Body of pancreas (tissue), 4 donors: ENCODE results near the gene PPP6C. TPM values are rescaled to one million over a fixed set of nuclear protein-coding genes. Genes with fewer than 3 reads are reported as not detected.
"Not testable (repeated sequence)": the region's sequence is repeated elsewhere in the genome, so short reads cannot be mapped to it uniquely, and the experiment has no call there.

Experiments used
- ATAC-seq: fragments of 150-250 bp; one replicate; pipeline ENCODE4 v1.9.1; 2016
- DNase-seq, 4 donors: peaks; one replicate each; pipeline ENCODE4 v3.0.0-alpha.2; 2019
- H3K27ac ChIP-seq, 4 donors: fragments of 200-600 bp; sonication (generic); 1 replicate in 3 of 4; 2 replicates in 1 of 4; pipeline versions ENCODE4 v1.5.1 to v1.6.1; 2016 to 2019; ENCODE audit warnings: mild to moderate bottlenecking in 1 of 4, mixed read lengths in 1 of 4, moderate library complexity in 1 of 4
- H3K27me3 ChIP-seq, 2 donors: fragments of 200-600 bp; sonication (generic); one replicate each; pipeline ENCODE4 v1.6.0; 2016; ENCODE audit warnings: mild to moderate bottlenecking in 1 of 2
- H3K36me3 ChIP-seq, 2 donors: fragments of 200-600 bp; sonication (generic); replicated peaks in 1 of 2; 2 replicates each; pipeline ENCODE4 v1.5.1; 2016; ENCODE audit warnings: low read depth in 2 of 2; ENCODE audit not compliant: insufficient read depth in 1 of 2
- H3K4me1 ChIP-seq: fragments of 200-600 bp; sonication (generic); one replicate; pipeline ENCODE4 v1.6.0; 2016
- H3K4me3 ChIP-seq, 2 donors: fragments of 200-600 bp; sonication (generic); 1 replicate in 1 of 2; 2 replicates in 1 of 2; pipeline ENCODE4 v1.5.1; 2016 to 2019
- H3K9me3 ChIP-seq, 3 donors: fragments of 200-600 bp; sonication (generic); 1 replicate in 2 of 3; 2 replicates in 1 of 3; pipeline ENCODE4 v1.5.1; 2016
- POLR2A ChIP-seq, 3 donors: fragments of 450-650 bp; IDR thresholded peaks; one replicate each; pipeline ENCODE4 v1.6.1; 2016; ENCODE audit warnings: antibody characterized with exemption in 3 of 3, mild to moderate bottlenecking in 2 of 3
- WGBS, 2 donors: methylation state at CpG; one replicate each; pipeline ENCODE4 v1.1.5; 2017; 5-methylcytosine and 5-hydroxymethylcytosine counted together
- intact Hi-C: fragments of 100-400 bp; cut with DNase I; formaldehyde crosslinking; loops from one replicate; pipeline ENCODE4 v1.15.1; 2023
- total RNA-seq, 2 donors: library from RNA; depleted of rRNA; stranded (reverse); fragments of >200 nt; gene quantifications; one replicate each; pipeline ENCODE4 v1.1.0, GENCODE V29; 2016
- TF ChIP-seq, protein P1 (sequence below), 7 experiments: fragments of 450-650 bp in 4 of 7; fragments of 200-600 bp in 3 of 7; sonication (generic) in 3 of 7; IDR thresholded peaks; one replicate each; pipeline ENCODE4 v1.5.1; 2016 to 2019; ENCODE audit warnings: antibody characterized with exemption in 7 of 7

The PPP6C gene
- total RNA-seq, 2 donors from 2014 or later = 13.8 to 19.5 TPM

DNA sequence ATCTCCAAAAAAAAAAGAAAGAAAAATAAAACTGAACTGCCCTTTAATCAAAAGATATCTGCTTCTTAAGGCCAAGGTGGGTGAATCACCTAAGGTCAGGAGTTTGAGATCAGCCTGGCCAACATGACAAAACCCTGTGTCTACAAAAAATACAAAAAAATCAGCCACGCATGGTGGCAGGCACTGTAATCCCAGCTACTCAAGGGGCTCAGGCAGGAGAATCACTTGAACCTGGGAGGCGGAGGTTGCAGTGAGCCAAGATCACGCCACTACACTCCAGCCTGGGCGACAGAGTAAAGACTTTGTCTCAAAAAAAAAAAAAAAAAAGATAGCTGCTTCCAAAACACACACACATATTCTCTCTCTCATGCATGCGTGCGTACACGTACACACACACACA lies 64.1 kb downstream of the PPP6C start:
- ATAC-seq (no peak), DNase-seq (no peak)
- 82 to 86% methylated on average over 7 of the region's 7 CpGs for WGBS, 2 donors
- Histone ChIP-seq H3K4me3 (no peak overlapping the region), H3K27me3 (no peaks in the 10 kb centered on the region), H3K4me1 (no peaks in the 10 kb centered on the region), H3K27ac (no peak overlapping the region), H3K9me3 (no peaks in the 10 kb centered on the region), H3K36me3 (no peaks in the 10 kb centered on the region)
- intact Hi-C loops = no loop called here
- TF ChIP-seq POLR2A (IDR thresholded peaks at IDR 0.05) = no peak
- TF ChIP-seq, protein P1, sequence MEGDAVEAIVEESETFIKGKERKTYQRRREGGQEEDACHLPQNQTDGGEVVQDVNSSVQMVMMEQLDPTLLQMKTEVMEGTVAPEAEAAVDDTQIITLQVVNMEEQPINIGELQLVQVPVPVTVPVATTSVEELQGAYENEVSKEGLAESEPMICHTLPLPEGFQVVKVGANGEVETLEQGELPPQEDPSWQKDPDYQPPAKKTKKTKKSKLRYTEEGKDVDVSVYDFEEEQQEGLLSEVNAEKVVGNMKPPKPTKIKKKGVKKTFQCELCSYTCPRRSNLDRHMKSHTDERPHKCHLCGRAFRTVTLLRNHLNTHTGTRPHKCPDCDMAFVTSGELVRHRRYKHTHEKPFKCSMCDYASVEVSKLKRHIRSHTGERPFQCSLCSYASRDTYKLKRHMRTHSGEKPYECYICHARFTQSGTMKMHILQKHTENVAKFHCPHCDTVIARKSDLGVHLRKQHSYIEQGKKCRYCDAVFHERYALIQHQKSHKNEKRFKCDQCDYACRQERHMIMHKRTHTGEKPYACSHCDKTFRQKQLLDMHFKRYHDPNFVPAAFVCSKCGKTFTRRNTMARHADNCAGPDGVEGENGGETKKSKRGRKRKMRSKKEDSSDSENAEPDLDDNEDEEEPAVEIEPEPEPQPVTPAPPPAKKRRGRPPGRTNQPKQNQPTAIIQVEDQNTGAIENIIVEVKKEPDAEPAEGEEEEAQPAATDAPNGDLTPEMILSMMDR (IDR thresholded peaks at IDR 0.05) = no peak

DNA sequence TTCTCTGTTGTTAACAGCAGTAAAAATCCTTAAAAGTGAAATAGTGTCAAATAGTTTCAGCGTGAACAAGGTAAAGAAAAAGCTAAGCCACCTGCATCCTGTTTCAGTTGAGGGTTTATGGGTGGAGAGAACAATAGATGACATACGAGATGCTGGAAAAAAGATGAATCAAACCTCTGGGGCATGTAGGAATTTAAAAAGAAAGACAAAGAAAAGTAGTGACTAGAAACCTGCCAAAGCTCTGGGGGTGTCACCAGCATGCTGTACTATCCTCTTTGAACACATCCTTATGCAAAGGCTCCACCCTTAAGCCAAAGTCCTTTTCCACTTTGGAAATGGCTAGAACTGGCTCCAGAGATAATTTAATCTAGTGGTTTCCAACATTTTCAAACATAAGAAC lies 68.5 kb downstream of the PPP6C start:
- 70 to 86% methylated on average over 2 of the region's 2 CpGs for WGBS, 2 donors
- H3K4me1 ChIP-seq = no peaks in the 10 kb centered on the region
- H3K9me3 ChIP-seq = no peaks in the 10 kb centered on the region
- ATAC-seq (no peak), DNase-seq (no peak)
- no peak overlapping the region for H3K27ac ChIP-seq
- TF ChIP-seq, protein P1 (IDR thresholded peaks at IDR 0.05) = no peak
- no peak for TF ChIP-seq POLR2A (IDR thresholded peaks at IDR 0.05)
- H3K27me3 ChIP-seq = no peaks in the 10 kb centered on the region
- intact Hi-C loops = no loop called here
- H3K36me3 ChIP-seq = no peaks in the 10 kb centered on the region
- no peak overlapping the region for H3K4me3 ChIP-seq

DNA sequence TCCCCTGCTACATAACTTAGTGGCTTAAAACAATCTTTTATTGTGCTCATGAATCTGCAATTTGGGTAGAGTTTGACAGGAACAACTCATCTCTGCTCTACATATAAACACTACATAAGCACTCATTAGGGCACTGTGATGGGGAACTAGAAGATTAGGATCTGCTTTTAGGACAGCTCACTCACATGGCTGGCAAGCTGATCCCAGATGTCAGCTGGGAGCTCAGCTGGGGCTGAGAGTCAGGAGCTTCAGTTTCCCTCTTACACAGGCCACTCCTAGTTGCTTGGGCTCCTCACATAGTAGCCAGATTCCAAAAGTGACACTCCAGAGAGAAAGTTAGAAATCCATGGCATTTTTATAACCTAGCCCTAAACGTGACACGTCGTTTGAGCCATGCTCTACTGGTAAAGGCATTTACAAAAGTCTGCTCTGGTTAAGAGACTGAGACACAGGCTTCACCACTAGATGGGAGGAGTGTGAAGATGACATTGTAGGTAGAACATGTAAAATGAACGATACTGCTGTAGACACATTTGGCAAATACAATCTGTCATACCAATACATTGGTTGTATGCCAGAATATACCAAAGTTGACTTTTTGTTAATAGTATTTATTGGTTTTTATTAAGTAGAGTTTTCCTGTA lies 69.8 kb downstream of the PPP6C start:
- no peak for ATAC-seq
- H3K27me3 ChIP-seq = no peaks in the 10 kb centered on the region
- H3K4me3 ChIP-seq = no peak overlapping the region
- no peaks in the 10 kb centered on the region for H3K36me3 ChIP-seq
- H3K27ac ChIP-seq = no peak overlapping the region
- no peaks in the 10 kb centered on the region for H3K4me1 ChIP-seq
- TF ChIP-seq, protein P1 (IDR thresholded peaks at IDR 0.05) = no peak
- TF ChIP-seq POLR2A (IDR thresholded peaks at IDR 0.05) = no peak
- WGBS, 2 donors = 62 to 74% methylated on average over 4 of the region's 4 CpGs
- no peak for DNase-seq
- no peaks in the 10 kb centered on the region for H3K9me3 ChIP-seq
- intact Hi-C loops = no loop called here

DNA sequence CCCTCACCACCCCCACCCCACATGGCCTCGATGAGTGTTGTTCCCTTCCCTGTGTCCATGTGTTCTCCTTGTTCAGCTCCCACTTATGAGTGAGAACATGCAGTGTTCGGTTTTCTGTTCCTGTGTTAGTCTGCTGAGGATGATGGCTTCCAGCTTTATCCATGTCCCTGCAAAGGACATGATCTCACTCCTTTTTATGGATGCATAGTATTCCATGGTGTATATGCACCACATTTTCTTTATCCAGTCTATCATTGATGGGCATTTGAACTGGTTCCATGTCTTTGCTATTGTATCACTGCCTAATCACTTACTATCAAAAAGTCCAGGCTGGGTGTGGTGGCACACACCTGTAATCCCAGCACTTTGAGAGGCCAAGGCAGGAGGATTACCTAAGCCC lies 70.9 kb downstream of the PPP6C start:
- DNase-seq, H3K27me3 ChIP-seq, ATAC-seq, H3K4me3 ChIP-seq, H3K9me3 ChIP-seq, H3K27ac ChIP-seq, H3K4me1 ChIP-seq, intact Hi-C loops, H3K36me3 ChIP-seq: not testable (repeated sequence)
- 96 to 100% methylated on average over 2 of the region's 2 CpGs for WGBS, 2 donors

DNA sequence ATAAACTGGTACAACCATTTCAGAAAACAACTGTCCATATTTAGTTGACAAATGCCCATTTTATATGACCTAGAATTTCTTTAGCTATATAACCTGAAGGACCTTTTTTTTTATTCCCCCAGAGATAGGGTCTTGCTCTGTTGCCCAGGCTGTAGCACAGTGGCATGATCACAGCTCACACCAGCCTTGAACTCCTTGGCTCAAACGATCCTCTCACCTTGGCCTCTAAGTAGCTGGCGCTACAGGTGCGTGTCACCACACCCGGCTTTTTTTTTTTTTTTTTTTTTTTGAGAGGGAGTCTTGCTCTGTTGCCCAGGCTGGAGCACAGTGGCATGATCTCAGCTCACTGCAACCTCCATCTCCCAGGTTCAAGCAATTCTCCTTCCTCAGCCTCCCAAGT lies 75.1 kb downstream of the PPP6C start:
- WGBS, 2 donors = 98 to 100% methylated on average over 4 of the region's 4 CpGs
- H3K4me3 ChIP-seq, H3K4me1 ChIP-seq, H3K36me3 ChIP-seq, ATAC-seq, H3K27ac ChIP-seq, intact Hi-C loops, DNase-seq, H3K9me3 ChIP-seq, H3K27me3 ChIP-seq: not testable (repeated sequence)

DNA sequence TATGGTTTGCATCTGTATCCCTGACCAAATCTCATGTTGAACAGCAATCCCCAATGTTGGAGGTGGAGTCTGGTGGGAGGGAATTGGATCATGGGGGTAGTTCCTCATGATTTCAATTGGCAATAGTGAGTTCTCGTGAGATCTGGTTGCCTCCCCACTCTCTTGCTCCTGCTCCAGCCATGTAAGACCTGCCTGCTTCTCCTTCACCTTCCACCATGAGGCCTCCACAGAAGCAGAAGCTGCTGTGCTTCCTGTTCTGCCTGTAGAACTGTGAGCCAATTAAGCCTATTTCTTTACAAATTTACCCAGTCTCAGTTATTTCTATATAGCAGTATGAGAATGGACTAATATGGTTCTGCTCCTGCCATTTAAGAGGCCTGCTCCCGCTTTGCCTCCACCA lies 79.1 kb downstream of the PPP6C start:
- no peak for ATAC-seq
- DNase-seq = no peak
- Histone ChIP-seq H3K27ac (no peak overlapping the region), H3K27me3 (no peaks in the 10 kb centered on the region), H3K4me3 (no peak overlapping the region), H3K9me3 (no peaks in the 10 kb centered on the region), H3K36me3 (no peaks in the 10 kb centered on the region), H3K4me1 (no peaks in the 10 kb centered on the region)
- intact Hi-C loops = no loop called here
- TF ChIP-seq, protein P1 (IDR thresholded peaks at IDR 0.05) = no peak
- TF ChIP-seq POLR2A (IDR thresholded peaks at IDR 0.05) = no peak
- 90 to 100% methylated on average over 2 of the region's 2 CpGs for WGBS, 2 donors

DNA sequence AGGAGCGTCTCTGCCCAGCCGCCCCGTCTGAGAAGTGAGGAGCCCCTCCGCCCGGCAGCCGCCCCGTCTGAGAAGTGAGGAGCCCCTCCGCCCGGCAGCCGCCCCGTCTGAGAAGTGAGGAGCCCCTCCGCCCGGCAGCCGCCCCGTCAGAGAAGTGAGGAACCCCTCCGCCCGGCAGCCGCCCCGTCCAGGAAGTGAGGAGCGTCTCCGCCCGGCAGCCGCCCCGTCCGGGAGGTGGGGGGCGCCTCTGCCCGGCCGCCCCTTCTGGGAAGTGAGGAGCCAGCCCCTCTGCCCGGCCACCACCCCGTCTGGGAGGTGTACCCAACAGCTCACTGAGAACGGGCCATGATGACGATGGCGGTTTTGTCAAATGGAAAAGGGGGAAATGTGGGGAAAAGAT lies 81.1 kb downstream of the PPP6C start:
- H3K27me3 ChIP-seq, ATAC-seq, DNase-seq, H3K9me3 ChIP-seq, H3K27ac ChIP-seq, H3K36me3 ChIP-seq, intact Hi-C loops, H3K4me1 ChIP-seq, H3K4me3 ChIP-seq: not testable (repeated sequence)
- WGBS, 2 donors = 95 to 99% methylated on average over 10 to 14 of the region's 33 CpGs
